HepG2 (cell line): ENCODE data around the gene STARD10. TPM values are rescaled to one million over a fixed set of nuclear protein-coding genes. Genes with fewer than 3 reads are reported as not detected.

Experiments
- AKAP8 ChIP-seq: sonication (generic); formaldehyde crosslinking; IDR thresholded peaks from 2 replicates; pipeline ENCODE4 v1.5.1; 2020; ENCODE audit warnings: mild to moderate bottlenecking, missing genetic modification reagents
- ATAD3A ChIP-seq: sonication (generic); formaldehyde crosslinking; IDR thresholded peaks from 2 replicates; pipeline ENCODE4 v1.4.0; 2020; ENCODE audit warnings: missing genetic modification reagents
- DNMT3B ChIP-seq: conservative IDR thresholded peaks from 2 replicates; pipeline ENCODE4 v1.6.1; 2016; ENCODE audit warnings: missing biosample characterization, control low read depth
- FOSL2 ChIP-seq: sonication (generic); formaldehyde crosslinking; IDR thresholded peaks from 2 replicates; pipeline ENCODE4 v1.4.0; 2020; ENCODE audit warnings: missing genetic modification reagents
- GATAD2A ChIP-seq: IDR thresholded peaks from 2 replicates; pipeline ENCODE4 v1.6.1; 2016
- LCORL ChIP-seq, 2 experiments: fragments of 450-650 bp in 1 of 2; sonication (generic) in 1 of 2; formaldehyde crosslinking in 1 of 2; IDR thresholded peaks; 2 replicates each; pipeline versions ENCODE4 v1.5.0 to v1.6.1; 2017 to 2020; ENCODE audit warnings: antibody characterized with exemption in 1 of 2, missing genetic modification reagents in 1 of 2
- MXD4 ChIP-seq: IDR thresholded peaks from 2 replicates; pipeline ENCODE4 v1.6.1; 2016; ENCODE audit warnings: mild to moderate bottlenecking, missing biosample characterization, missing genetic modification reagents
- PATZ1 ChIP-seq: sonication (generic); formaldehyde crosslinking; IDR thresholded peaks from 2 replicates; pipeline ENCODE4 v1.4.0; 2020; ENCODE audit warnings: missing genetic modification reagents
- SNAPC5 ChIP-seq: sonication (generic); formaldehyde crosslinking; IDR thresholded peaks from 2 replicates; pipeline ENCODE4 v1.8.1; 2023; ENCODE audit warnings: mild to moderate bottlenecking, missing genetic modification reagents, borderline replicate concordance
- TEAD3 ChIP-seq: optimal IDR thresholded peaks from 2 replicates; pipeline ENCODE3; 2016; ENCODE audit warnings: borderline replicate concordance
- ZBTB21 ChIP-seq: sonication (generic); formaldehyde crosslinking; IDR thresholded peaks from 2 replicates; pipeline ENCODE4 v1.4.0; 2020; ENCODE audit warnings: missing genetic modification reagents
- ZC3H13 ChIP-seq: sonication (generic); formaldehyde crosslinking; IDR thresholded peaks from 2 replicates; pipeline ENCODE4 v1.8.1; 2023; ENCODE audit warnings: mild to moderate bottlenecking, missing genetic modification reagents, moderate library complexity
- ZNF414 ChIP-seq: sonication (generic); formaldehyde crosslinking; IDR thresholded peaks from 2 replicates; pipeline ENCODE4 v1.5.0; 2020; ENCODE audit warnings: missing genetic modification reagents
- ZNF557 ChIP-seq: sonication (generic); formaldehyde crosslinking; IDR thresholded peaks from 2 replicates; pipeline ENCODE4 v1.4.0; 2020; ENCODE audit warnings: missing genetic modification reagents
- ZNF691 ChIP-seq: sonication (generic); formaldehyde crosslinking; IDR thresholded peaks from 2 replicates; pipeline ENCODE4 v1.4.0; 2020; ENCODE audit warnings: missing genetic modification reagents, low read depth, mild to moderate bottlenecking, borderline replicate concordance
- polyA plus RNA-seq, 8 experiments: library from polyadenylated mRNA; depleted of rRNA in 3 of 8; stranded (reverse) in 7 of 8; unstranded in 1 of 8; fragments of >200 nt; fragmentation: Illumina TruSeq in 4 of 8; extraction: Trizol in 4 of 8; gene quantifications; 2 replicates each; pipeline versions ENCODE4 v1.2.1 to v1.2.3, GENCODE V29; 2011 to 2016; ENCODE audit warnings: low read depth in 4 of 8, missing spikeins in 1 of 8, mixed read lengths in 1 of 8; ENCODE audit not compliant: insufficient read depth in 1 of 8
- total RNA-seq, 5 experiments: library from RNA; depleted of rRNA; stranded (reverse); fragments of >200 nt; fragmentation: Illumina TruSeq; extraction: Trizol; gene quantifications; 2 replicates each; pipeline ENCODE4 v1.2.3, GENCODE V29; 2016; ENCODE audit warnings: low read depth in 1 of 5
- TF ChIP-seq, protein P1 (sequence below), 2 experiments: fragments of 450-650 bp in 1 of 2; sonication (generic) in 1 of 2; formaldehyde crosslinking; IDR thresholded peaks; 2 replicates each; pipeline versions ENCODE4 v1.5.0 to v1.8.0; 2020 to 2022; ENCODE audit warnings: mild to moderate bottlenecking in 1 of 2, missing genetic modification reagents in 1 of 2
- TF ChIP-seq, protein P2 (sequence below): sonication (generic); formaldehyde crosslinking; IDR thresholded peaks from 2 replicates; pipeline ENCODE4 v1.8.1; 2023; ENCODE audit warnings: missing genetic modification reagents, inconsistent platforms, borderline replicate concordance
- TF ChIP-seq, protein P3 (sequence below): sonication (generic); formaldehyde crosslinking; IDR thresholded peaks from 2 replicates; pipeline ENCODE4 v1.4.0; 2020; ENCODE audit warnings: missing genetic modification reagents, mild to moderate bottlenecking, borderline replicate concordance
- TF ChIP-seq, protein P4 (sequence below): sonication (generic); IDR thresholded peaks from 2 replicates; pipeline ENCODE4 v1.6.1; 2016; ENCODE audit warnings: low read depth, borderline replicate concordance

Gene STARD10
- total and polyA plus RNA-seq, 2 of the 13 experiments (the other 11 are each of a cell fraction or from before 2014, with no cell fraction given) = 260 to 341 TPM

GRCh38 chr11:72724851-72725723, 68.8 kb downstream of the STARD10 start (continued):
- TF ChIP-seq, protein P1, sequence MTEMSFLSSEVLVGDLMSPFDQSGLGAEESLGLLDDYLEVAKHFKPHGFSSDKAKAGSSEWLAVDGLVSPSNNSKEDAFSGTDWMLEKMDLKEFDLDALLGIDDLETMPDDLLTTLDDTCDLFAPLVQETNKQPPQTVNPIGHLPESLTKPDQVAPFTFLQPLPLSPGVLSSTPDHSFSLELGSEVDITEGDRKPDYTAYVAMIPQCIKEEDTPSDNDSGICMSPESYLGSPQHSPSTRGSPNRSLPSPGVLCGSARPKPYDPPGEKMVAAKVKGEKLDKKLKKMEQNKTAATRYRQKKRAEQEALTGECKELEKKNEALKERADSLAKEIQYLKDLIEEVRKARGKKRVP (CRISPR knock-in tag; IDR thresholded peaks at IDR 0.05) = no peak
- peak; percentile 23 for TF ChIP-seq TEAD3
- TF ChIP-seq ZC3H13 (CRISPR knock-in tag) = no peak
- TF ChIP-seq ZNF557 = no peak
- TF ChIP-seq ZNF691 (CRISPR knock-in tag) = no peak
- TF ChIP-seq PATZ1 = no peak
- no peak for TF ChIP-seq LCORL (IDR thresholded peaks at IDR 0.05)
- no peak for TF ChIP-seq LCORL (CRISPR knock-in tag; IDR thresholded peaks at IDR 0.05)
- TF ChIP-seq ATAD3A (CRISPR knock-in tag) = no peak
- TF ChIP-seq, protein P2, sequence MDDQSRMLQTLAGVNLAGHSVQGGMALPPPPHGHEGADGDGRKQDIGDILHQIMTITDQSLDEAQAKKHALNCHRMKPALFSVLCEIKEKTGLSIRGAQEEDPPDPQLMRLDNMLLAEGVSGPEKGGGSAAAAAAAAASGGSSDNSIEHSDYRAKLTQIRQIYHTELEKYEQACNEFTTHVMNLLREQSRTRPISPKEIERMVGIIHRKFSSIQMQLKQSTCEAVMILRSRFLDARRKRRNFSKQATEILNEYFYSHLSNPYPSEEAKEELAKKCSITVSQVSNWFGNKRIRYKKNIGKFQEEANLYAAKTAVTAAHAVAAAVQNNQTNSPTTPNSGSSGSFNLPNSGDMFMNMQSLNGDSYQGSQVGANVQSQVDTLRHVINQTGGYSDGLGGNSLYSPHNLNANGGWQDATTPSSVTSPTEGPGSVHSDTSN (CRISPR knock-in tag) = no peak
- TF ChIP-seq ZNF414 = no peak
- no peak; the same call in 1 of the 2 replicates for TF ChIP-seq AKAP8 (CRISPR knock-in tag)
- TF ChIP-seq GATAD2A (CRISPR knock-in tag) = 0 out of 2 replicates have a peak, but pooled peaks have one; percentile 23
- TF ChIP-seq DNMT3B (CRISPR knock-in tag) = no peak
- no peak for TF ChIP-seq MXD4 (CRISPR knock-in tag)
- TF ChIP-seq, protein P3, sequence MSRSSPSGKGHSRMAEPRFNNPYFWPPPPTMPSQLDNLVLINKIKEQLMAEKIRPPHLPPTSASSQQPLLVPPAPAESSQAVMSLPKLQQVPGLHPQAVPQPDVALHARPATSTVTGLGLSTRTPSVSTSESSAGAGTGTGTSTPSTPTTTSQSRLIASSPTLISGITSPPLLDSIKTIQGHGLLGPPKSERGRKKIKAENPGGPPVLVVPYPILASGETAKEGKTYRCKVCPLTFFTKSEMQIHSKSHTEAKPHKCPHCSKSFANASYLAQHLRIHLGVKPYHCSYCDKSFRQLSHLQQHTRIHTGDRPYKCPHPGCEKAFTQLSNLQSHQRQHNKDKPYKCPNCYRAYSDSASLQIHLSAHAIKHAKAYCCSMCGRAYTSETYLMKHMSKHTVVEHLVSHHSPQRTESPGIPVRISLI (CRISPR knock-in tag) = no peak
- TF ChIP-seq SNAPC5 (CRISPR knock-in tag) = no peak
- TF ChIP-seq, protein P4, sequence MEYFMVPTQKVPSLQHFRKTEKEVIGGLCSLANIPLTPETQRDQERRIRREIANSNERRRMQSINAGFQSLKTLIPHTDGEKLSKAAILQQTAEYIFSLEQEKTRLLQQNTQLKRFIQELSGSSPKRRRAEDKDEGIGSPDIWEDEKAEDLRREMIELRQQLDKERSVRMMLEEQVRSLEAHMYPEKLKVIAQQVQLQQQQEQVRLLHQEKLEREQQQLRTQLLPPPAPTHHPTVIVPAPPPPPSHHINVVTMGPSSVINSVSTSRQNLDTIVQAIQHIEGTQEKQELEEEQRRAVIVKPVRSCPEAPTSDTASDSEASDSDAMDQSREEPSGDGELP = no peak
- TF ChIP-seq ZBTB21 (CRISPR knock-in tag) = no peak
- TF ChIP-seq FOSL2 (CRISPR knock-in tag) = no peak; the same call in 1 of the 2 replicates
